GM20000 (cell line): Measurements from ENCODE around the gene MRPL30.

Experiments
- DNase-seq: peaks from one replicate; pipeline ENCODE4 v3.0.0; 2012; ENCODE audit warnings: low spot score
- TF ChIP-seq, protein P1 (sequence below): IDR thresholded peaks from 2 replicates; pipeline ENCODE4 v1.5.1; 2012; ENCODE audit warnings: mild to moderate bottlenecking, control low read depth; ENCODE audit errors: extremely low read depth, missing control alignments

Gene MRPL30

DNA sequence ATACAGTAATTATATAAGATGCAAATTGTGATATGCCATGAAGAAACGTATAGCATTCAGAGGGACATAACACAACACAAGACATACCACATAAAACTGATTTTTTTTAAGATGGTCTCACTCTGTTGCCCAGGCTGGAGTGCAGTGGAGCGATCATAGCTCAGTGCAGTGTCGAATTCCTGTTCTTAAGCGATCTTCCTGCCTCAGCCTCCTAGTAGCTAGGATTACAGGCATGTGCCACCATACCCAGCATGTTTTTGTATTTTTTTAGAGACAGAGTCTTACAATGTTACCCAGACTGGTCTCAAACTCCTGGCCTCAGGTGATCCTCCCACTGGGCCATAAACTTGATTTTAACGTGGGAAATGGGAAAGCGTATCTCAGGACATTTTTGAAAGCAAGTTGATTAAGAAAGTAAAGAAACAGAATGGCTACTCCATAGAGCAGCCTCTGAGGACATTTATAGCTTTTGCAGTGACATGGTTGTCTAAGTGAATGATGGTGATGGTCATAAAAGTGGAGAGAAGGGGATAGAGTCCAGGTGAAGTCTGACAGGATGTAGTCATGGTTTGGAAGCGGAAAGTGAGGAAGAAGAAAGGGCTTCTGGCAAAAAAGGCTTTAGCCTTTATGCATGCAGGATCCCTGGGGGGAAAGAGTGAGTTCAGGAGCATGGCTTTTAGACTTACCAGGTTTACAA lies 28.6 kb upstream of the MRPL30 start:
- DNase-seq: no peak
- TF ChIP-seq, protein P1, sequence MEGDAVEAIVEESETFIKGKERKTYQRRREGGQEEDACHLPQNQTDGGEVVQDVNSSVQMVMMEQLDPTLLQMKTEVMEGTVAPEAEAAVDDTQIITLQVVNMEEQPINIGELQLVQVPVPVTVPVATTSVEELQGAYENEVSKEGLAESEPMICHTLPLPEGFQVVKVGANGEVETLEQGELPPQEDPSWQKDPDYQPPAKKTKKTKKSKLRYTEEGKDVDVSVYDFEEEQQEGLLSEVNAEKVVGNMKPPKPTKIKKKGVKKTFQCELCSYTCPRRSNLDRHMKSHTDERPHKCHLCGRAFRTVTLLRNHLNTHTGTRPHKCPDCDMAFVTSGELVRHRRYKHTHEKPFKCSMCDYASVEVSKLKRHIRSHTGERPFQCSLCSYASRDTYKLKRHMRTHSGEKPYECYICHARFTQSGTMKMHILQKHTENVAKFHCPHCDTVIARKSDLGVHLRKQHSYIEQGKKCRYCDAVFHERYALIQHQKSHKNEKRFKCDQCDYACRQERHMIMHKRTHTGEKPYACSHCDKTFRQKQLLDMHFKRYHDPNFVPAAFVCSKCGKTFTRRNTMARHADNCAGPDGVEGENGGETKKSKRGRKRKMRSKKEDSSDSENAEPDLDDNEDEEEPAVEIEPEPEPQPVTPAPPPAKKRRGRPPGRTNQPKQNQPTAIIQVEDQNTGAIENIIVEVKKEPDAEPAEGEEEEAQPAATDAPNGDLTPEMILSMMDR: no peak

DNA sequence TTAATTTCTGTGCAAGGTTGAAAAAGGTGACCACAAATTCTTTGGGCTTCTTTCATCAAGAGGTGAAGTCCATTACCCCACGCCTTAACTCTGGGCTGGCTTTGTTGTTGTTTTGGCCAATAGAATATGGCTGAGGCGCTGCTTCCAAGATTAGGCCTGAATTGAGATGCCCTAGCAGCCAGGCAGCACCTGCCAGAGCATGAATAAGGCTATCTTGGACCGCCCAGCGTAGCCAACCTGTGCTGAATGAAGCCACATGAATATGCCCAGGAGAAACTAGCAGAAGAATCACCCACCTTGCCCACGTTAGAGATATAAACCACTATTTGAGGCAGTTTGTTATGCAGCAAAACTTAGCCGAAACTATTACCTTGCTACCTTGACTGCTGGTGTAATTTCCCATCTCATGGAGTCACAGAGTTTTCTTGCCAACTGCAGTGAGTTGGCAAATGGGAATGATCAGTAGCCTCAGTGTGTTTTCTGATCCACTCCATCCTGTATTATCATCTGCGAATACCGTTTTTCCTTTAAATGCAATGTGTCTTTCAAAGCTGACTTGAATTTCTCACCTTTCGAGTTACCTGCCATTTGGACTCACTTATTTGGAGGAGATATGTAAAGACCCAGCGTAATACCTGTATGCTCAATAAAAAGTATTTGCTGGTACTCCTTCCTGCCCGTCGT lies 26.9 kb upstream of the MRPL30 start:
- TF ChIP-seq, protein P1: no peak
- no peak for DNase-seq

DNA sequence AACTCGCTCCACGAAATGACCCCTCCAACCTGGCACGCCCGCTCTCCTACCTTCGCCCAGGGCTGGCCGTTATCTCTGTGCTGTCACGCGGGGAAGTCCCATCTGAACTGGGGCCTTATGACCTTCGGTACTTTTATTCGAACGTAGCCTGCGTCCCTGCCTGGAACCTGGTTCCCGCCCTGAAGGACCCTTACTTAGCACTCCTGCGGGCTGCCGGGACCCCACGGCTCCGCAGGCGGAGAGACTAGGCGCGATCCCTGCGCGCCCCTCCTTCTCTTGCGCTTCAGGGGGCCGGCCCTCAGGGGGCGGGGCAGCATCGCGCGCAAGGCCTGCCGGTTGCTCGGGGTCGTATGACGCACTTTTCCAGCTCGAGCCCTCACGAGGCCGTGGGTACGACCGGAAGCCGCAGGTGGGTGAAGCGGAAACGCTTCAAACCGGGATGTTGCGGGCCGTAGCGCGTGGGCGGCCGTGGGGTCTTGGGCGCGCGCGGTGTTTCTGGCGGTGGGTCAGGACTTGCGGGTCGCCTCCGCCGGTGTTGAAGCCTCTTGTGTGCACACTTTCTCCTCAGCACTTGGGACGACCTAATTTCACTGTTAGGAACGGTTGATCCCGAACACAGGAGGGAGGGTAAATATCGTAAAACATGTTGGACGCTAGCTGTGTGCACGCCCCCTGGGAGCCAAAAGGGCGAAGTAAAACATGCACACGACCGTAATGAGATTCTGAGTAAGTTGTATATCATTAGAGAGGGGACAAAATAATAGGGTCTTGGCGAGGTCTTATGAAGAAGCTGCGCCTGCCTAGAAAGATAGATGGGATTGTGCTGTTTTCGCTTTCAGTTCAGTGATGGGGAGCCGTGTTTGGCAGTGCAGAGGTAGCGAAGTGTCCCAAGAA lies 26.1 kb upstream of the MRPL30 start, which contains the start of the genes LIPT1 and TSGA10:
TSS of gene LIPT1 (plus strand) at position 325 of the 894 bp plus-strand sequence. CDS start 6,991 bp downstream, outside the sequence.
TSS of gene TSGA10 (minus strand) at position 300 of the 894 bp plus-strand sequence. CDS start 45,503 bp downstream, outside the sequence.
- DNase-seq: peak; percentile 91
- TF ChIP-seq, protein P1: no peak

DNA sequence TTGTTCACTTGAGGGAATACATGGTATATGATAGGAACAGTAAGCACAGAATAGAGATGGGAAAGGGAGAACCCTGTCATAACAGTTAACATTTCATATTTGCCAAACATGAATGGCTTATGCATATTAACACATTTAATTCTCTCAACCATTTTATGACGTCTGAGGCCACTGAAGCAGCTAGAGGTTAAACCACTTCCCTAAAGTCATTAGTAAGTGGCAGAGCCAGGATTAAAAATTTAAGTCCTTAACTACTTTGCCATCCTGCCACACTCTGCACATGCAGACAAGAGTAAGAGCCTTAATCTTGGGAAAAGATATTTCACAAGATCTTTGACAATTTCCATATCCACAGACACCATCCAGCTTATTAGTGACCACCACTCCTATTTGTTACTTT lies 24.1 kb upstream of the MRPL30 start:
- TF ChIP-seq, protein P1: no peak
- no peak for DNase-seq

DNA sequence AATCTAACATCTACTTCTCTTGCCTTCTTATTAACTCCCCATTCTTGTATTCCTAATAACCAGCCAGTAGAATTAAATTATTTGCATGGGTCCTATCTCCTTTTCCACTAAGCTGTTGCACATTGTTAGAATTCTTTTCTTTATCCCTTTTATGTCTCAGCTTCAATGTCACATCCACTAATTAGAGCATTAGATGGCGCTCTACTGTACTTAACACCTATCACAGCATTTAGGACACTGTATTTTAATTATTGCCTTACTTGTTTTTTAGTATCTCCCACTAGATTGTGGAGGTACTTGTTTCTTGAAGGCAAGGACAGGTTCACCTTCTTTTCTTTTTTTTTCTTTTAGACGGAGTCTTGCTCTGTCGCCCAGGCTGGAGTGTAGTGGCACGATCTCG lies 22.4 kb upstream of the MRPL30 start:
- TF ChIP-seq, protein P1: no peak
- no peak for DNase-seq

DNA sequence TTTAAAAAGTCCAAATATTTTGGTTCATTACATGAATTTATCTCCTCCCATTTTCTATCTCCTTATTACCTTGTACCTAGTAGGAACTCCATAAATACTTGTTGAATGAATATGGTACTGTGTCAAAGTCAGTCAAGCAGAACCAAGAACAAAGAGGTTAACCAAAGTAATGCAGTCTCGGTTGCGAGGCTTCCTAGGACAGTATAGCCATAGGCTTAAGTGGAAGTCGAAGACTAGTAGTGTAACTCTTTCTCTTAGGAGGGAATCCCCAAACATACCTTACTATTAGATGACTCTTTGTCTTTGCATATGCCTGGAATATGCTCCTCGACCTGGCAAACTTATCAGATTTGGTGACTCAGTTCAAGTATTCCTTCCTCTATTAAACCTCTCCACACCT lies 21.4 kb upstream of the MRPL30 start:
- DNase-seq: no peak
- TF ChIP-seq, protein P1: no peak
